TTC549 (cell line): Measurements from ENCODE around the gene GALNT17.
"Not testable (repeated sequence)": the region's sequence is repeated elsewhere in the genome, so short reads cannot be mapped to it uniquely, and the experiment has no call there.

ENCODE experiments used
- FAIRE-seq: peaks from 2 replicates; lab custom pipeline; 2012; peaks lifted over from hg19 to GRCh38; lab: Jason Lieb, UNC

Gene GALNT17

DNA sequence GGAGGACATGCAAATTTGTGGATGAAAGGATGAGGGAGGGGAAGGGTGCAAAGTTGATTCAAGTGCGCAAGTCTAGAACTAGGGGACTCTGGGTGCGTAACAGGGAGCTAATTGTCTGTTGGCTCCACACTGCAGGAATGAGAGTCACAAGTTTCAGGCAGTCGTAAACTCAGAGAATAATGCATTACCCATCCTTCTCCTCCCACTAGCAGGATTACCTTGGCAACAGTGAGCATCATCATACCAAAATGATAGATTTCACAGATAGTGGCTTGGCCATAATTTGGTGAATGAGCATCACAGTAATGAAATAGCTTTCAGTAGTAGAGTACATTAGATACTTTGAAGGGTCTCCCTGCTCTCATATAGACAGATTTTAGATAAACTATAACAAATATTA, 565.5 kb downstream of the GALNT17 start:
- FAIRE-seq: no peak

DNA sequence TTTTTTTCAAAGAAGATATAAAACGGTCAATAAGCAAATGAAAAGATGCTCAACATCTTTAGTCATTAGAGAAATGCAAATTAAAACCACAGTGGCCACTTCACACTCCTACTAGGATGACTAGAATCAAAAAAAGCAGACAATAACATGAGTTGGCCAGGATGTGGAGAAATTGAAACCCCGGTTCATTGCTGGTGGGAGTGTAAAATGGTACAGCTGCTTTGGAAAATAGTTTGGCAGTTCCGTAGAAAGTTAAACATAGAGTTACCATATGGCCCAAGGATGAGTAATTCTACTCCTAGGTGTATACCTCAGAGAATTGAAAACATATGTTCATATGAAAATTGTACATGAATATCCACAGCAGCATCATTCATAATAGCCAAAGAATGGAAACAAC, 573.3 kb downstream of the GALNT17 start:
- FAIRE-seq: no peak

DNA sequence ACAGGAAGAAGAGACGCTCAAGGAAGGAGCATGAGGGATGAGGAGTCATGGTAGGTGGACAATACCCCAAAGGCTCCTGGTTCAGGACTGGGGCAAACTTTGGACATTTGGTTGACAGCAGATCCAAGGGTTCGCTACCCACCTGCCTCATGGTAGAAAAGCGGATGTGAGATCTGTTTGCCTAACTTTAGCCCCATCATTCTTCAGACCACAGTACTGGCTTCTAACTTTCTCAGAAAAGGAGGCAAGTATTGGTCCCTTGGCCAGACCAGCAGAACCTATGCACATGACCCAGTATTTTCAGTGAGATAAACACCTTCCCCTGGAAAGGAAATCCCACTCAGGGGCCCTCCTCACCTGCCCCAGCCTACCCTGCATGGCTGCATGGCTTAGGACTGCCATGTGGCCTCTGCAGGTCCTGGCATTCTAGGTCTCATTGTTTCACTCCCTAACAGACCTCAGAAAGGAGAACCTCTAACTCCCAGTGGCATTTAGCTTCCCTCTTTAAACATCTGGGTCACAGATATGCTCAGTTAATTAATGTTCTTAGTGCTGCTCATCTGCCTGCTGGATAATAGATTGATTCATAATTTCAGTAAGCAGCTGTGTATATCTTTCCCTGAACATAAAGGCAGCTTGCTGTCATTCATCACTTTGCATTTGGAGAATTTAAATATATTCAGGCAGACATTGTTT, 574.1 kb downstream of the GALNT17 start:
- no peak for FAIRE-seq

DNA sequence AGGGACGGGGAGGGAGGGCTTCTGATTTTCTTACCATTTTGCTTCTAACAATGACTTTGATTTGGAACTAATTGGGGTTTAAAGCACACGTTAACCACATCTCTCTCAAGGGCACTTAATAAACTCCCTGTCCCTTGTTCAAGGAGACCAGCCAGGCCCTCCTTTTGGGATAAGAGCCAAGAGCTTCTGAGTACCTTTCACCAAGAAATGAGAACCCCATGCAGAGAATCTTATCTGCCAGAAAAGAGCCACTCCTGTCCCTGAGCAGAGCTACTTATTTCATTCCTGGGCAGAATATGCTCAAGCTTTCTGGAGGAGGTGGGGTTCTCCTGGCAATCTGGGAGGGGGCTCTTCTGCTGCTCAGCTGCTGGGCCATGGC, 574.6 kb downstream of the GALNT17 start:
- FAIRE-seq: no peak

DNA sequence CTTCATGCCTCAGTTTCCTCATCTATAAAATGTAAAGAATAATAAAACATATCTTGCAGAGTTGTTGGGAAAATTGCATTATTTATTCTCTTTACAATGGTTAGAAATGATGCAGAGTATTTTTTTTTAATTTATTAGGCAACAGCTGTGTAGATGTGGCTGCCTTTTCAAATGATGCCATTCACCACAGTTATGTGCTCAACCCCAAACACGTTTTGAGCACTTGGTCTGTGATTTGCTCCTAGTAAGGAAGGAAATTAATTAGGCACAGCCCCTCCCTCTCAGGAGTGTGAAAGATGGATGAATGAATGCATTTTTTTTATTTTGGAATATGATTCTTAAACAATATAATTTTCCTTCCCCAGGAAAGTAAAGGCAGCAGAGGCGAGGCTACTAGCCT, 575.1 kb downstream of the GALNT17 start:
- no peak for FAIRE-seq

DNA sequence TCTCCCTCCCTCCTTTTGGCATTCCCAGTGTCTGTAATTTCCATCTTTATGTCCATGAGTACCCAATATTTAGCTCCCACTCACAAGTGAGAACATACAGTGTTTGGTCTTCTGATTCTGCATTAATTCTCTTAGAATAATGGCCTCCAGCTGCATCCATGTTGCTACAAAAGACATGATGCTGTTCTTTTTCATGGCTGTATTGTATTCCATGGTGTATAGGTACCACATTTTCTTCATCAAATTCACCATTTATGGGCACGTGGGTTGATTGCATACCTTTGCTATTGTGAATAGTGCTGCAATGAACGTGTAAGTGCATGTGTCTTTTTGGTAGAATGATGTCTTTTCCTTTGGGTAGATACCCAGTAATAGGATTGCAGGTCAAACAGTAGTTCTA, 576.8 kb downstream of the GALNT17 start:
- FAIRE-seq: no peak

DNA sequence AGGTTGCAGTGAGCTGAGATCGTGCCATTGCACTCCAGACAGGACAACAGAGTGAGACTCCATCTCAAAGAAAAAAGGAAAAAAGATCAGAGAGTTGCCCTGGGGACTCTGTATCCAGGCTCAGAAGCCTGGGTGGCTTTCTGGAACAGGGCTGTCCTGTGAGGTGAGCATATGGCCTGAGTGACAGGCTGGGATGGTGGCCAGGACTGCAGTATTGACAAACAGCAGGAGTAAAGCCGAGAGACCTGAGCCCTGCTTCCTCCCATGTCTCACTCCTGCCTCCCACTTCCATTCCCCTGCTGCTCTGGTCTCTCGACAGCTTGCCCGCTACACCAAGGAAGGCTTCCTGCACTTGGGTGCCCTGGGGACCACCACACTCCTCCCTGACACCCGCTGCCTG, 578.5 kb downstream of the GALNT17 start:
- no peak for FAIRE-seq

DNA sequence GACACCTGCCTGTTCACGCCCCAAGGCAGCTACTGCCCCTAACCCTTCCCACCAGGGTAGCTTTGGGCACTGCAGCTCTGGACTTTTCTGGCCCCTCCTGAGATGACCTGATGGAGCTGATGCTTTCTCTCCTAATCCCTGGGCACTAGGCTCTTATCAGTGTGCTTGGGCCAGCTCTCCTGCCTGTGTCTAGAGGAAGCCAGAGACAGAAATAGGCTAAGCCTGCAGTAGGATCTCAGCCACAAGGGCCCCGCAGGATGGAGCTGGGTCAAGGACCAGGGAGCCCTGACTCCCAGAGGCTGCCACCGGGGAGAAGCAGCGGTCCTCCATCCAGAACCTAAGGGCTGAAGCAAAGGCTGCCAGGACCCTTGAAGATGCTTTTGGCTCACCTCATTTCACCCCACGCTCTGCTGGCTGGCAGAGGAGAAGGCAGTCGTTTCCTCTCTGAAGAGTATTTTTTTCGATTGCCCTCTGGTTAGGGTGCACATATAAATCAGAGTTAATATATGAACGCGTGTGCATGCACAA, 580.8 kb downstream of the GALNT17 start:
- FAIRE-seq: no peak

DNA sequence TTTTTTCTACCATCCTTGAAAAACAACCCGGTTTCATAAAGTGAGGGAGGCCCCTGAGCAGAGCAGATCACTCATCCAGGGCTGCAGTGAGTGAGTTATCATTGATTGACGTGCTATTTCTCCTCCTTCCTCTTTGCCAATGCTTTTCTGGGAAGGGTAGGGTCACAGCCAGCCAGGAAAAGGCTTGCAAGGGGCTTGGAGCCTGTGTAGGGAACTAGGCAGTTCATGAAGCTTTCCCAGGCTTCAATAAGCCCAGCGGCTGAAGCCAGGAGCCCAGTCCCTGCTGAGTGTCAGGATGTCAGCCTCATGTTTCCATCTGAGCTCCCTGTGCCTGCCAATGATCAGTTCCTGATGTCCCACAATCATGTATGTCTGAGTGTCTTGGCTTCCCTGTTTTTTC, 584.7 kb downstream of the GALNT17 start:
- no peak for FAIRE-seq

DNA sequence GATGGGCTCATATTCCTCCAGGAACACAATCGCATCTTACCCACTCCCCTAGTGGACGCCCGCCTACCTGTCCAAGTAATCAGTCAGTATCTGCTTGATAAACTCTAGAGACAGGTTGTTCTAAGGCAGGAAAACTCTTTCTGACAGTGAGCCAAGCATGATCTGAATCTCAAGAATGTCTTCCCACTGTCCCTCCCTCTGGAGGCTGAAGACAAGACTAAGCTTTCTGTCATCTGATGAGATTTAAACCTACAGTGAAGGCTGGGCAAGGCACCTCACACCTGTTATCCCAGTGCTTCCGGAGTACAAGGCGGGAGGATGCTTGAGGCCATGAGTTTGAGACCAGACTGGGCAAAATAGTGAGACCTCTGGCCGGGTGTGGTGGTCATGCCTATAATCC, 586.6 kb downstream of the GALNT17 start:
- no peak for FAIRE-seq

DNA sequence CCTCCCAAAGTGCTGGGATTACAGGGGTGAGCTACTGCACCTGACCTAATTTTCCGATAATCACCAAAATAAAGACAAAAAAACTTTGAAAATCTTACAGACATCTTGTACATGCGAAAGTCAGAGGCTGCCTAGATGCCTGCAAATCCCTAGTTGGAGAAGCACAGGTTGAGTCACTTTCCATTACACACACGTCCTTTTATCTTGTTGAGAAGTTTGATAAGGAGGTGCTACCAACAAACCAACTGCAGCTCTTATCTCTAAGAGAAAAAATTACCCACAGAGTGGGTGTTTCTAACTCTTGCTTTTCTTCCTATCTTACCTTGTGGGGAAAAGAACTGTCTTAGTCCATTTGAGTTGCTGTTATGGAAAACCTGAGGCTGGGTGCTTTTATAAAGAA, 589.8 kb downstream of the GALNT17 start:
- no peak for FAIRE-seq

DNA sequence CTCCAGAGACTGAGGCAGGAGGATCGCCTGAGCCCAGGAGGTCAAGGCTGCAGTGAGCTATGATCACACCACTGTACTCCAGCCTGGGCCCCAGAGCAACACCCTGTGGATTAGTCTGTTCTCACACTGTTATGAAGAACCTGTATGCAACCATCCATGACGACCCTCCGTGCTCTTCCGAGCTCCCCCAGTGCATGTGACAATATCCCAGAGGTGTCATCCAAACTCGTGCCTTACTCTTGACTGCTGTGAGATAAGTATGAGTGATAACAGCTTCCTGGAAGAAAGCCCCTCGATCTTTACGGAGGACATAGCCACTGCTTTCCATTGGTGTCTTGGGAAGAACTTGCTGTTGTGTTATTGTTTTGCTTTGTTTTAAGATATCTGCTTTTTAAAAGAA, 591.9 kb downstream of the GALNT17 start:
- FAIRE-seq: no peak

DNA sequence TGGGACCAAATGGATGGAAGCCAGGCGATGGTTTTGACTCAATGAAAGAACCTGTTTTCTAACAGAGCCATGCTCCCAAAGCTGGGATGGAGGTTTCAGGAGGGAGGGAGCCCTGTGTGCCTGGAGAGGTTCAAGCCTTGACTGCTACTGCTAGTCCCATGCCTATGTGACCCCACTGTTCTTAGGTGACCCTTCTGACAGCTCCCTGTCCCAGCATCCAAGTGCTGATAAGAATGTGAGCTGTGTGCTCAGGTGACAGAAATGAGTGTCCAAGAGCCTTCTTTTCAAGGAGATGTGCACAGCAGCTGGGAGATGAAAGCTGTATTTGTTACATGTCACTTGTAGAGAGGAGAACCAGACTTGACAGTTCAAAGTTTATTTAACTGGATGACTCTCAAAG, 595.4 kb downstream of the GALNT17 start:
- FAIRE-seq: no peak

DNA sequence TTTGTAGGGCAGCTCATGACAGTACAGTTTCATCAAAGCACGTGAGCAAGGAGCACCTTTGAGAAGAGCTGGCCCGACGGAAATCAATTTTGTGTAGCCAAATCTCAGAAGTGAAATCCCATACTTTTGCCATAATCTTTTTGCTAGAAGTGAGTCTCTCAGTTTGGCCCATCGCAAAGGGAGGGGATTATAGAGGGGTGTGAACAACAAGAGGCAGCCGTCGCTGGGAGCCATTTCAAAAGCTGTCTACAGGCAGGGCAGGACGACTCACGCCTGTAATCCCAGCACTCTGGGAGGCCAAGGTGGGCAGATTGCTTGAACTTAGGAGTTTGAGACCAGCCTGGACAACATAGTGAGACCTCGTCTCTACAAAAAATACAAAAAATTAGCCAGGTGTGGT, 599.8 kb downstream of the GALNT17 start:
- FAIRE-seq: no peak

DNA sequence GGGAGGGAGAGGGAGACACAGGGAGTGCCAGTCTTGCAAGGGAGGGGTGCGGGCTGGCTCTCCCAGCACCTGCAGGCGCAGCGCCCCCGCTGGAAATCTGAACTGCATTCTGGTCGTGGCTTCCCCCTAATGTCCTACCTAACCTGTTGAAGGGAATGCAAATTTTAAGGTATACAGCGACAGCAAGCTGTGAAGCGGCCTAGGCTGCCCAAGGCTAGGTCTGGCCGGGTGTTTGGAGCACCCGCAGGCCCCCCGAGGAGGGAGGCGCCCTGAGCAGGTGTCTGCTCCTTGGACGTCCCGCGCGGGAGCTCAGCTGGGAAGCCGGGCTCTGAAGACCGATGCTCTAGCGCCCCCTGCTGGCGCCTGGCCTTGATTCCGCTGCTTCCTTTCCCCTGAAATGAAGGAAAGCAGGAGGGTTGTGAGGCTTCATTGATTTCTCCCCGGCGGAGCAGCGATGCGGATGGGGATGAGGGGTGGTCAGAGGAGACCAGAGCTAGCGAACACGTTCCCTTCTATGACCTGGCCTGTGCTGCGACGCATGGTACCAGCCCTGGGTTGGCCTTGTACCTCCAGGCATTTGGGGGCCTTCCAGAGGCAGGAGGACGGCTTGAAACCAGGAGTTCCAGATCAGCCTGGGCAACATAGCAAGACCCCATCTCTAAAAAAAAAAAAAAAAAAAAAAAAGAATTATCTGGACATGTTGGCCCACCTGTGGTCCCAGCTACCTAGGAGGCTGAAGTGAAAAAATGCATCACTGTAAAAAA, 601.3 kb downstream of the GALNT17 start:
- no peak for FAIRE-seq

DNA sequence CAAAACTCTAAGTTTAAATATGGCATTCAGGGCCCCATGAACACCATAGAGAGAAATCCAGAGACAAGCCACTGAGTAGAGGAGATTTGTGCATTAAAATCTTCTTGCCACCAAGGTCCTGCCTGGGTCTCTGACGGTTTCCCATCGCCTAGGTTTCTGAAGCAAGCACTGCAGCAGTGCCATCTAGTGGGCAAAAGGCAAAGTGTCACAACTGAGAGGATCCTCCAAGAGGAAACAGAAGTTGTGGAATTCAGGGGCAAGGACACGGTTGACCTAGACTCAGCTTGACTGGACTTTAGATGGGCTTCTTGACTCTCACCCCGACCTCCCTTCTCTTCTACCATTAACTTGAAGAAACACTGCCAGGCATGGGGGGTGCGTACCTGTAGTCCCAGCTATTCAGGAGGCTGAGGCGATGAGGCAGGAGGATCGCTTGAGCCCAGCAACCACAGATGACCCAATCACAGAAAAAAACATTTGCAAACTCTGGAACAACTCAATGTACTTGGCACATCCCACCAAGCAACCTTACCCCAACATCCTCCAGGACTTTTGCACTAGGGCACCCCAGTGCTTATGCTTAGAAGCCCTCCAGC, 604.1 kb downstream of the GALNT17 start:
- FAIRE-seq: no peak

DNA sequence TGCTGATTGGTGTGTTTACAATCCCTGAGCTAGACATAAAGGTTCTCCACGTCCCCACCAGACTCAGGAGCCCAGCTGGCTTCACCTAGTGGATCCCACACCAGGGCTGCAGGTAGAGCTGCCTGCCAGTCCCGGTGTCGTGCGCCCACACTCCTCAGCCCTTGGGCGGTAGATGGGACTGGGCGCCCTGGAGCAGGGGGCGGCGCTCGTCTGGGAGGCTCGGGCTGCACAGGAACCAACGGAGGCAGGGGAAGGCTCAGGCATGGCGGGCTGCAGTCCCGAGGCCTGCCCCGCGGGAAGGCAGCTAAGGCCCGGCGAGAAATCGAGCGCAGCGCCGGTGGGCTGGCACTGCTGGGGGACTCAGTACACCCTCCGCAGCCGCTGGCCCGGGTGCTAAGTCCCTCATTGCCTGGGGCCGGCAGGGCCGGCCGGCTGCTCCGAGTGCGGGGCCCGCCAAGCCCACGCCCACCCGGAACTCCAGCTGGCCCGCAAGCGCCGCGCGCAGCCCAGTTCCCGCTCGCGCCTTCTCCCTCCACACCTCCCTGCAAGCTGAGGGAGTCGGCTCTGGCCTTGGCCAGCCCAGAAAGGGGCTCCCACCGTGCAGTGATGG, 606.1 kb downstream of the GALNT17 start:
- FAIRE-seq: not testable (repeated sequence)

DNA sequence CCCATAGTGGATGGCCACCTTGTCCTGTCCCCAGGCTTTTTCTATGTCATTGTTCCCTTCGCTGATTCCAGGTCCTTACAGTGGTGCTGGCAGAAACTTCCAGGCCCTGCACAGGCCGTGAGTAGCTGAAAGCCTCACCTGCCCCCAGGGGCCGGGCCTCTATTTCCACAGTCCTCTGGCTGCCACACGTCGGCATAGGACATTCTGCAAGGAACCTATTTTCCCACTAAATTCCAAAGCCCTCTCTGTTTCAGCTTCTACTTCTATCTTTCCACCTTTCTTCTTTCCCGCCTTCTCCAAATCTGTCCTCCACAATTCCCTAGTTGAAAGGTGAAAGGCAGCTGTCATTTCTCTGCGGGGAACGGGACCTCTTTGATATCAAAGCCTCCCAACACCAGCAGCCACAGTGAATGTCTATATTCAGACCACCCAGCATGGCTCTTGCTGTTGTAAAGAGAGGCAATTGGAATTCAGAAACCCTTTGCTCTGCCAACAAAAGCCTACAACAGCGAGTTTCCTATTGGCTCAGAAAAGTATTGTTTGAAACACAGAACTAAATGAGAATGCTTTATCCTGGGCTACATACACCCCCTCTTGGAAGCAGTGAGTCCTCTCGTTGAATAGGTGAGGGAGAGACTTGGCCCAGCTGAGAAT, 607.7 kb downstream of the GALNT17 start:
- FAIRE-seq: no peak

DNA sequence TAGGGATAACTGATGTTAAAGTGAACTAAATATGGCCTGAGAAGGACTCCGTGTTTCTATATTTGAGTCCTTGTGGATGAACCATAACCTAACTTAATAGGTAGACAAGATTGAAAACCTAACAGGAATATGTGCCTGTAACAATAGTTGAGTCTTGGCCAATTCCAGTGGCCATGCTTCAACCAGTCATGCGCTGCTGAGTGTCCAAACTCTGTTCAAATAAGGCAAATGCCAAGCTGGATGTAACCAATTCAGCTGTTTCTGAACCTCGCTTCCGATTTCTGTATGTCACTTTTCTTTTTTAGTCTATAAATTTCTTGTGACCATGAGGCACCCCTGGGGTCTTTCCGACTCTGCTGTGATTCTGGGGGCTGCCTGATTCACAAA, 608.2 kb downstream of the GALNT17 start:
- no peak for FAIRE-seq

DNA sequence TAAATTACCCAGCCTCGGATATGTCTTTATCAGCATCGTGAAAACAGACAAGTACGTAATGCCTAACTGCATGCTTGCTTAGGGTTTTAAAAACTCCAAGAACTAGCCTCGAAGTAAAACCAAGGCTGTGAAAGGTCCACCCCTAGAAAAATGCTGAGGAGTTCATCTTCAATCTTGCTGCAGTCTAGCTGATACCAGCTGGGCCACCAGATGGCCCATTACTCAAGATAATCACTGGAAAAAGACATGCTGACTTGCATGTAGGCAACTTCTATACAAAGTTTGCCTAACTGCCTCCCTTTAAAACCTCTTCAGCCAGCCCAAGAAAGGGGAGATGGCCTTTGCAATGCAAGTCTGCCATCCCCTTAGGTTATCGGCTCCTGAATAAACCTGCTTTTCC, 614.1 kb downstream of the GALNT17 start:
- no peak for FAIRE-seq

DNA sequence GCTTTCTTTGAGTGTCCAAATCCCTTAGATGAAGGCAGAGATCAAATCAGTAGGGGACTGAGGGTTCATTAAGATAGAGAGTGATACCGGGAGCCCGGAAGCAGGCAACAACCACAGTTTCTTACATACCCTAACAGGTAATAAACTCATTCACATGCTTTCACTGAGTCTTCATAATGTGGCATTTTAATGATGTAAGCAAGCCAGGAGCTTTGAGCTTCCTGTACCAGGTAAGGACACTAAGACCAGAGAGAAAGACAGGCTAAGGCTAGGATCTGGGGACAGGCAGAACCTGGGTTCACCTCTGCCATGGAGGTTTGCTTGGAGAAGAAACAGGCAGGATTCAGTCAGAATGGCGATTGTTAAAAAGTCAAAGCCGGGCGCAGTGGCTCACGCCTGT, 618.3 kb downstream of the GALNT17 start:
- FAIRE-seq: no peak

DNA sequence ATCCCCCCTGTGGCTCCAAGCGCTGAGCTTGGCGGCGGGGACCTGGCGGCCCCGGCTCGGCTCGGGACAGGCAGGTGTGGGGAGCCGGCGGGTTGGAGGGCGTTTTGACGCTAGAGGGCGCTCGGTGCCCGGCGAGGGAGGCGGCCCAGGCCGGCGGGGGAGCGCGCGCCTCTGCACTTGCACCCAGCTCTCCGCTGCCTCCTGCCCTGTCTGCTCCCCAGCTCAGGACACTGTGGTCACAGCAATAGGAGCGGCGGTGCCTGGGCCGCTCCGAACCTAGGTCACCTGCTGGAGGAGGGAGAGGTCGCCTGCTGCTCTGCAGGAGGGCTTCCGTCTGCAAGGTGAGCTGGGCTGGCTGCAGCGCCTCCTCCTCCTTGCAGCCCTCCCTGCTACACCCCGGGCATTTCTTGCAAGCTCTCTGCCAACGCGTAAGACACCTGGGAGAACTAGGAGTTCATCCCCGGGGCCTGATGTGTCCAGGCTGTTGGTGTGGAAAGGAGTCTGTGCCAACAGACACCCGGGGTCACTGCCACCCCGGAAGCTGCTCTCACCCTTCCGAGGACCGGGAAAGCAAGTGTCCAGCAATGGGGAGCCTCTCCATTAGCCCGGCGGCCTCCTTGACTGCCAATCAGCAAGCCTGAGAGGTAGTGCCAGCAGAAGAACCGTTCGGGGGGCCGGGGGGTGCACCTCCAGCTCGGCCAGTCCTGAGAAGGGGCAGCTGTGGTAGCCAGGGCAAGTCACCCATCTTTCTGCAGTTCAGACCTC, 620.4 kb downstream of the GALNT17 start:
- FAIRE-seq: no peak
